GM12875 (cell line): ENCODE measurements around the gene C12orf75.

Experiments used
- H3K4me3 ChIP-seq: one replicate; pipeline ENCODE4 v1.5.1; 2011; ENCODE audit warnings: low read depth, low read length, control low read depth
- CTCF ChIP-seq: IDR thresholded peaks from 2 replicates; pipeline ENCODE4 v1.5.1; 2011; ENCODE audit warnings: low read depth, mild to moderate bottlenecking, control low read depth, inconsistent platforms, low read length, moderate library complexity, borderline replicate concordance; ENCODE audit not compliant: insufficient read depth

C12orf75 gene

GRCh38 chr12:105351523-105351922, 21.0 kb downstream of the C12orf75 start:
- TF ChIP-seq CTCF, result no peak
- no peak overlapping the region for H3K4me3 ChIP-seq

GRCh38 chr12:105352052-105352451, 21.6 kb downstream of the C12orf75 start:
- TF ChIP-seq CTCF, result no peak
- H3K4me3 ChIP-seq, result no peak overlapping the region

GRCh38 chr12:105352940-105353635, 22.6 kb downstream of the C12orf75 start:
- TF ChIP-seq CTCF, result no peak
- H3K4me3 ChIP-seq, result no peak overlapping the region

- no peak overlapping the region for H3K4me3 ChIP-seq
- TF ChIP-seq CTCF, result no peak
Observed at GRCh38 chr12:105355752-105356151, 25.3 kb downstream of the C12orf75 start.

GRCh38 chr12:105357162-105357691, 26.7 kb downstream of the C12orf75 start:
- no peak overlapping the region for H3K4me3 ChIP-seq
- no peak for TF ChIP-seq CTCF

- no peak overlapping the region for H3K4me3 ChIP-seq
- no peak for TF ChIP-seq CTCF
Observed at GRCh38 chr12:105358789-105359188, 28.3 kb downstream of the C12orf75 start.

GRCh38 chr12:105359856-105360255, 29.4 kb downstream of the C12orf75 start:
- H3K4me3 ChIP-seq, result no peak overlapping the region
- TF ChIP-seq CTCF, result no peak
